RWPE2 (cell line): ENCODE results near the gene CXCL9.
"Not testable (repeated sequence)": the region's sequence is repeated elsewhere in the genome, so short reads cannot be mapped to it uniquely, and the experiment has no call there.

Experiments used
- ATAC-seq: fragments of 200-7000 bp; cut with Tn5 transposase; 3 replicates; pipeline ENCODE4 v1.9.1; 2021; ENCODE audit warnings: low read depth
- DNase-seq: peaks from one replicate; pipeline ENCODE4 v3.0.0-alpha.2; 2020; ENCODE audit warnings: low spot score
- H3K27ac ChIP-seq: fragments of 450-650 bp; 2 replicates; pipeline ENCODE4 v1.5.1; 2017; ENCODE audit warnings: mild to moderate bottlenecking; ENCODE audit not compliant: poor library complexity, severe bottlenecking
- H3K27me3 ChIP-seq: fragments of 250-450 bp; sonication (Bioruptor Pico); 2 replicates; pipeline ENCODE4 v1.5.1; 2021; ENCODE audit warnings: mild to moderate bottlenecking, moderate library complexity; ENCODE audit not compliant: insufficient read depth, poor library complexity, severe bottlenecking
- H3K36me3 ChIP-seq: fragments of 250-450 bp; sonication (Bioruptor Pico); 2 replicates; pipeline ENCODE4 v1.5.1; 2020; ENCODE audit warnings: low read depth, mild to moderate bottlenecking, moderate library complexity
- H3K4me1 ChIP-seq: fragments of 250-450 bp; sonication (Bioruptor Pico); 2 replicates; pipeline ENCODE4 v1.5.1; 2021; ENCODE audit warnings: mild to moderate bottlenecking, moderate library complexity; ENCODE audit not compliant: insufficient read depth, poor library complexity, severe bottlenecking
- H3K4me3 ChIP-seq: fragments of 250-450 bp; sonication (Bioruptor Pico); 2 replicates; pipeline ENCODE4 v1.5.1; 2021; ENCODE audit warnings: mild to moderate bottlenecking, moderate library complexity; ENCODE audit not compliant: severe bottlenecking
- H3K9me3 ChIP-seq: fragments of 250-450 bp; sonication (Bioruptor Pico); 2 replicates; pipeline ENCODE4 v1.5.1; 2021; ENCODE audit warnings: mild to moderate bottlenecking, moderate library complexity; ENCODE audit not compliant: severe bottlenecking
- CTCF ChIP-seq: fragments of 450-650 bp; IDR thresholded peaks from one replicate; pipeline ENCODE4 v1.5.1; 2017; ENCODE audit warnings: mild to moderate bottlenecking, moderate library complexity; ENCODE audit not compliant: poor library complexity, severe bottlenecking

Gene CXCL9

GRCh38 chr4:75963558-75963957, 43.8 kb downstream of the CXCL9 start:
- Histone ChIP-seq H3K27me3 (no peaks in the 10 kb centered on the region), H3K4me3 (no peak overlapping the region), H3K9me3 (no peaks in the 10 kb centered on the region), H3K36me3 (peaks cover 97% of the 10 kb centered on the region), H3K4me1 (no peaks in the 10 kb centered on the region), H3K27ac (no peak overlapping the region)
- ATAC-seq (no peak), DNase-seq (no peak)
- no peak for TF ChIP-seq CTCF

GRCh38 chr4:75962072-75962471, 45.2 kb downstream of the CXCL9 start:
- H3K4me1 ChIP-seq, H3K27me3 ChIP-seq, ATAC-seq, H3K9me3 ChIP-seq, DNase-seq, H3K4me3 ChIP-seq, H3K27ac ChIP-seq: not testable (repeated sequence)
- H3K36me3 ChIP-seq, result peaks cover 97% of the 10 kb centered on the region

- not testable (repeated sequence) for H3K27ac ChIP-seq, H3K4me1 ChIP-seq, H3K4me3 ChIP-seq, ATAC-seq, H3K9me3 ChIP-seq, H3K27me3 ChIP-seq, DNase-seq
- H3K36me3 ChIP-seq, result peaks cover 86% of the 10 kb centered on the region
Measured at GRCh38 chr4:75958546-75958945, 48.8 kb downstream of the CXCL9 start.

- H3K27ac ChIP-seq, ATAC-seq, H3K27me3 ChIP-seq, H3K4me1 ChIP-seq, H3K9me3 ChIP-seq, DNase-seq, H3K4me3 ChIP-seq: not testable (repeated sequence)
- H3K36me3 ChIP-seq, result peaks cover 86% of the 10 kb centered on the region
Measured at GRCh38 chr4:75954811-75955210, 52.5 kb downstream of the CXCL9 start.

GRCh38 chr4:75953509-75953908, 53.8 kb downstream of the CXCL9 start:
- Histone ChIP-seq H3K4me3 (no peak overlapping the region), H3K9me3 (no peaks in the 10 kb centered on the region), H3K27me3 (no peaks in the 10 kb centered on the region), H3K36me3 (peaks cover 81% of the 10 kb centered on the region), H3K27ac (no peak overlapping the region), H3K4me1 (no peaks in the 10 kb centered on the region)
- TF ChIP-seq CTCF, result no peak
- DNase-seq (no peak), ATAC-seq (no peak)
